Caco-2 (cell line): ENCODE data around the gene CCDC63. TPM values are rescaled to one million over a fixed set of nuclear protein-coding genes. Genes with fewer than 3 reads are reported as not detected.

ENCODE experiments used
- BruUV-seq: library from RNA; stranded (reverse); fragments of 400-500 nt; replicated peaks from 2 replicates; lab custom pipeline; 2021; lab: Mats Ljungman, UMichigan
- CTCF ChIA-PET: fragments of 300-600 bp; sonication (Branson Sonifier 250); formaldehyde crosslinking; loops from one replicate; lab custom pipeline; 2022; ENCODE audit warnings: antibody characterized with exemption; lab: Charles Lee
- POLR2A ChIA-PET: fragments of 300-600 bp; sonication (Branson Sonifier 250); formaldehyde crosslinking; loops from one replicate; lab custom pipeline; 2022; ENCODE audit warnings: antibody characterized with exemption; lab: Charles Lee
- DNase-seq, 2 experiments: peaks; one replicate each; pipeline versions ENCODE4 v3.0.0 to v3.0.0-alpha.2; 2020 to 2022
- H3K27me3 ChIP-seq: replicated peaks from 2 replicates; pipeline ENCODE4 v1.6.0; 2011; ENCODE audit warnings: low read length; ENCODE audit not compliant: control insufficient read depth, insufficient read depth
- H3K36me3 ChIP-seq: 2 replicates; pipeline ENCODE4 v1.5.1; 2011; ENCODE audit warnings: low read length; ENCODE audit not compliant: control insufficient read depth, insufficient read depth
- H3K4me1 ChIP-seq: fragments of 250-450 bp; sonication (Bioruptor Pico); 2 replicates; pipeline ENCODE4 v1.5.1; 2020; ENCODE audit warnings: mild to moderate bottlenecking
- H3K4me3 ChIP-seq: 2 replicates; pipeline ENCODE4 v1.5.1; 2011; ENCODE audit warnings: low read depth, mild to moderate bottlenecking, control low read depth, low read length
- H3K9me3 ChIP-seq: fragments of 250-450 bp; sonication (Bioruptor Pico); 2 replicates; pipeline ENCODE4 v1.5.1; 2020; ENCODE audit warnings: mild to moderate bottlenecking, moderate library complexity
- H3K27ac Mint-ChIP-seq: one replicate; pipeline ENCODE4 v1.8.0; 2022; ENCODE audit warnings: mixed read lengths; ENCODE audit not compliant: unreplicated experiment
- H3K27me3 Mint-ChIP-seq: one replicate; pipeline ENCODE4 v1.8.0; 2022; ENCODE audit warnings: mixed read lengths; ENCODE audit not compliant: insufficient read depth, unreplicated experiment
- H3K36me3 Mint-ChIP-seq: one replicate; pipeline ENCODE4 v1.8.0; 2022; ENCODE audit warnings: mild to moderate bottlenecking, mixed read lengths; ENCODE audit not compliant: insufficient read depth, unreplicated experiment
- H3K4me1 Mint-ChIP-seq: one replicate; pipeline ENCODE4 v1.8.0; 2022; ENCODE audit warnings: low read depth, mixed read lengths; ENCODE audit not compliant: unreplicated experiment
- H3K4me3 Mint-ChIP-seq: one replicate; pipeline ENCODE4 v1.8.0; 2022; ENCODE audit warnings: mild to moderate bottlenecking, moderate library complexity, mixed read lengths; ENCODE audit not compliant: unreplicated experiment
- H3K9me3 Mint-ChIP-seq: one replicate; pipeline ENCODE4 v1.8.0; 2022; ENCODE audit warnings: mixed read lengths; ENCODE audit not compliant: unreplicated experiment
- CTCF ChIP-seq, 2 experiments: fragments of 200-600 bp in 1 of 2; IDR thresholded peaks; 1 replicate in 1 of 2; 2 replicates in 1 of 2; pipeline versions ENCODE4 v1.5.1 to v1.8.0; 2011 to 2022; ENCODE audit warnings: antibody characterized with exemption in 1 of 2, control low read depth in 1 of 2, inconsistent platforms in 1 of 2, low read depth in 1 of 2, low read length in 1 of 2, mild to moderate bottlenecking in 1 of 2, moderate library complexity in 1 of 2; ENCODE audit not compliant: insufficient read depth in 1 of 2, severe bottlenecking in 1 of 2, unreplicated experiment in 1 of 2
- intact Hi-C: fragments of 100-400 bp; cut with micrococcal nuclease; formaldehyde crosslinking; loops from one replicate; pipeline ENCODE4 v1.10.0; 2022; ENCODE audit not compliant: unreplicated experiment
- total RNA-seq: library from RNA; stranded (reverse); gene quantifications from 2 replicates; pipeline ENCODE4 v1.2.3, GENCODE V29; 2022

CCDC63 gene
- total RNA-seq, 1 experiment from 2014 or later, result not detected

GRCh38 chr12:110811972-110812371 lies 34.8 kb upstream of the CCDC63 start:
- no peak for TF ChIP-seq CTCF (IDR thresholded peaks at IDR 0.05; ENCODE audit: insufficient read depth in 1 of 2, low read depth in 1 of 2, low read length in 1 of 2, severe bottlenecking in 1 of 2, unreplicated experiment in 1 of 2)
- Histone ChIP-seq H3K36me3 (no peaks in the 10 kb centered on the region), H3K4me3 (no peak overlapping the region), H3K4me1 (no peaks in the 10 kb centered on the region), H3K9me3 (no peaks in the 10 kb centered on the region), H3K27me3 (no peaks in the 10 kb centered on the region)
- ChIA-PET CTCF (no interaction called here), POLR2A (no interaction called here)
- no peak for DNase-seq
- no TSS peak for BruUV-seq
- intact Hi-C loops, result no loop called here
- peaks cover 11% of the 10 kb centered on the region for H3K27me3 Mint-ChIP-seq
- H3K36me3 Mint-ChIP-seq, result no peaks in the 10 kb centered on the region
- H3K27ac Mint-ChIP-seq, result no peak overlapping the region
- no peak overlapping the region for H3K4me3 Mint-ChIP-seq
- no peaks in the 10 kb centered on the region for H3K4me1 Mint-ChIP-seq
- no peaks in the 10 kb centered on the region for H3K9me3 Mint-ChIP-seq

GRCh38 chr12:110813285-110813684 lies 33.5 kb upstream of the CCDC63 start:
- CTCF ChIA-PET, result no interaction called here
- H3K4me1 ChIP-seq, result no peaks in the 10 kb centered on the region
- DNase-seq, result no peak
- Mint-ChIP-seq H3K4me3 (no peak overlapping the region), H3K9me3 (no peaks in the 10 kb centered on the region), H3K27ac (no peak overlapping the region), H3K36me3 (no peaks in the 10 kb centered on the region), H3K4me1 (no peaks in the 10 kb centered on the region), H3K27me3 (peaks cover 11% of the 10 kb centered on the region)
- no peaks in the 10 kb centered on the region for H3K27me3 ChIP-seq
- H3K9me3 ChIP-seq, result no peaks in the 10 kb centered on the region
- no TSS peak for BruUV-seq
- intact Hi-C loops, result no loop called here
- no peaks in the 10 kb centered on the region for H3K36me3 ChIP-seq
- POLR2A ChIA-PET, result no interaction called here
- H3K4me3 ChIP-seq, result no peak overlapping the region
- TF ChIP-seq CTCF (IDR thresholded peaks at IDR 0.05; ENCODE audit: insufficient read depth in 1 of 2, low read depth in 1 of 2, low read length in 1 of 2, severe bottlenecking in 1 of 2, unreplicated experiment in 1 of 2), result no peak

GRCh38 chr12:110813756-110814155 lies 33.0 kb upstream of the CCDC63 start:
- H3K27ac Mint-ChIP-seq, result no peak overlapping the region

More at GRCh38 chr12:110813756-110814155, 33.0 kb upstream of the CCDC63 start:
- Histone ChIP-seq H3K4me1 (peaks cover 4% of the 10 kb centered on the region; the same call in 1 of the 2 replicates), H3K4me3 (no peak overlapping the region), H3K27me3 (no peaks in the 10 kb centered on the region), H3K36me3 (no peaks in the 10 kb centered on the region), H3K9me3 (no peaks in the 10 kb centered on the region)
- CTCF ChIA-PET, result no interaction called here
- no TSS peak for BruUV-seq
- no peak for TF ChIP-seq CTCF (IDR thresholded peaks at IDR 0.05; ENCODE audit: insufficient read depth in 1 of 2, low read depth in 1 of 2, low read length in 1 of 2, severe bottlenecking in 1 of 2, unreplicated experiment in 1 of 2)
- POLR2A ChIA-PET, result no interaction called here
- intact Hi-C loops, result no loop called here
- DNase-seq, result no peak
- no peaks in the 10 kb centered on the region for H3K36me3 Mint-ChIP-seq
- peaks cover 11% of the 10 kb centered on the region for H3K27me3 Mint-ChIP-seq
- H3K9me3 Mint-ChIP-seq, result no peaks in the 10 kb centered on the region
- H3K4me3 Mint-ChIP-seq, result no peak overlapping the region
- H3K4me1 Mint-ChIP-seq, result no peaks in the 10 kb centered on the region
